ENCODE data around the gene TRAF7.

Gene TRAF7

DNA sequence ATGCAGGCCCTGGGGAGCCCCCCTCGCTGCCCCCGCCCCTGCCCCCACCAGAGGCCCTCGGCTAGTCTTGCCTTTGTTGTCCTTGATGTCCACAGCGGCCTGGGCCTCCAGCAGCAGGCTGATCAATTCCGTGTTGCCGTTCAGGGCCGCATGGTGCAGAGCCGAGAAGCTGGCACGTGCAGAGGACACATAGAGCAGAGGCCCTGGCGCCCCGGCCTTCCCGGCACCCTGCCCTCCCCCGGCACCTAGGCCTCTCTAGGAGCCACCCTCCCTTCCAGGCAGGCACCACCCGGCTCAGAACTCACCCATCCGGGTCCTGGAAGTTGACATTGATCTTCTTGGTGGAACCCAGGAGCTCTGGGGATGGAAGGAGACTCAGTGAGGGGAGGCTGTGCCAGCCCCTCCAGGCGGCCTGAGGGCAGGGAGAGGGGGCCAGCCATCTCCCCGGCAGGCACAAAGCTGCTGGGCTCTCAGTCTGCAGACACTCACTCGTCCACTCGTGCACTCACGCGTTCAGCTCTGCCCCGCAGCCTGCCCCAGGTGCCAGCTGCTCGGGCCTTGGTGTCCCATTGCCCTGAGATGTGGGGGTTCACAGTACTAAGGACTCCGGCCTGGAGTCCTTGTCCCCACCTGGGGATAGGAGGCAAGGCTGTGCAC, 34.5 kb downstream of the TRAF7 start:
- Histone ChIP-seq H3K9me3 (ENCODE audit: insufficient read depth, low read length) (no peaks in the 10 kb centered on the region), H3K4me3 (ENCODE audit: low read length) (no peak overlapping the region), H4K20me1 (ENCODE audit: insufficient read depth, low read length) (no peaks in the 10 kb centered on the region), H3K27me3 (ENCODE audit: low read depth, low read length) (peaks cover 12% of the 10 kb centered on the region), H3K4me1 (ENCODE audit: low read length) (peaks cover 3% of the 10 kb centered on the region; the same call in 1 of the 2 replicates), H3K79me2 (ENCODE audit: low read length) (no peaks in the 10 kb centered on the region), H3K4me2 (ENCODE audit: low read length) (no peak overlapping the region), H2AFZ (ENCODE audit: low read depth, low read length) (peak overlapping the region; percentile 46; the same call in 1 of the 2 replicates), H3K36me3 (replicated peaks; ENCODE audit: low read depth, low read length) (no peaks in the 10 kb centered on the region), H3K27ac (ENCODE audit: low read length) (no peak overlapping the region), H3K9ac (ENCODE audit: low read length) (no peak overlapping the region)
- TF ChIP-seq EZH2phosphoT487 (IDR thresholded peaks at IDR 0.05; ENCODE audit: low read depth): no peak
- TF ChIP-seq, protein P1, sequence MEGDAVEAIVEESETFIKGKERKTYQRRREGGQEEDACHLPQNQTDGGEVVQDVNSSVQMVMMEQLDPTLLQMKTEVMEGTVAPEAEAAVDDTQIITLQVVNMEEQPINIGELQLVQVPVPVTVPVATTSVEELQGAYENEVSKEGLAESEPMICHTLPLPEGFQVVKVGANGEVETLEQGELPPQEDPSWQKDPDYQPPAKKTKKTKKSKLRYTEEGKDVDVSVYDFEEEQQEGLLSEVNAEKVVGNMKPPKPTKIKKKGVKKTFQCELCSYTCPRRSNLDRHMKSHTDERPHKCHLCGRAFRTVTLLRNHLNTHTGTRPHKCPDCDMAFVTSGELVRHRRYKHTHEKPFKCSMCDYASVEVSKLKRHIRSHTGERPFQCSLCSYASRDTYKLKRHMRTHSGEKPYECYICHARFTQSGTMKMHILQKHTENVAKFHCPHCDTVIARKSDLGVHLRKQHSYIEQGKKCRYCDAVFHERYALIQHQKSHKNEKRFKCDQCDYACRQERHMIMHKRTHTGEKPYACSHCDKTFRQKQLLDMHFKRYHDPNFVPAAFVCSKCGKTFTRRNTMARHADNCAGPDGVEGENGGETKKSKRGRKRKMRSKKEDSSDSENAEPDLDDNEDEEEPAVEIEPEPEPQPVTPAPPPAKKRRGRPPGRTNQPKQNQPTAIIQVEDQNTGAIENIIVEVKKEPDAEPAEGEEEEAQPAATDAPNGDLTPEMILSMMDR (IDR thresholded peaks at IDR 0.05; ENCODE audit: low read depth, low read length): no peak

DNA sequence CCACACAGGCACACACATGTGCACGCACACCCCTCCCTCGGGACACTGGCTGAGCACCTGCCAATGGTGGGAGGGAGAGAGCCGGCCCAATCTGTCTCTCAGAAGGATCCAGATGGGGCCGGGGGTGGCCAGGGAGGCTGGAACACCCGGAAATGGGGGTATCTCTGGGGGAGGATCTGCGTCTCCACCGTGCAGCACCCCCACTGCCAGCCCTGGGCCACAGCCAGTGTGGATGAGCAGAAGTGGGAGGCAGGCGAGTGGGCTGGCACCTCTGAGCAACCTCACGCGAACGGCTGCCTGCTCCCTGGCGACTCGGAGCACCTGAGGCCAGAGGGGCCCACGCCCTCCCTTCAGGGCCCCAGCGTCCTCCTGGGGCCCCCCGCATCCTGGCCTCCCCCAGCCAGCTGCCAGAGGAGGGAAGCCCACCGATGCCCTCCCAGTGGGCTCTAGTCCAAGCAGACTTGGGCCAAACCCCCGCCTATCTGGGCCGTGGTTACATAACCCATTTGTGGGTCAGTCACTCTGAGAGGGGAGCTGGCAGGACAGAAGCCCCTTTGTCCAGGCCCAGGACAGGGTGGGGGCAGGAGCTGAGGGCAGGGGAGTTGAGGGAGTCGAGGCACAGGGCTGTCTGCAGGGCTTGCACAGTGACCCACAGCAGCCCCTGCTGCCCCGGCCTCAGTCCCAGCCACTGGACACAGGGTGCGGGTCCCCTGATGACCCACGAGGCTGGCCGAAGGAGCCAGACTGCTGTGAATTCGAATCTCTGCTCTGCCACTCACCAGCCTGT, 35.3 kb downstream of the TRAF7 start:
- Histone ChIP-seq H3K4me2 (ENCODE audit: low read length) (no peak overlapping the region), H3K9me3 (ENCODE audit: insufficient read depth, low read length) (no peaks in the 10 kb centered on the region), H3K4me3 (ENCODE audit: low read length) (no peak overlapping the region), H4K20me1 (ENCODE audit: insufficient read depth, low read length) (no peaks in the 10 kb centered on the region), H3K27ac (ENCODE audit: low read length) (no peak overlapping the region), H3K4me1 (ENCODE audit: low read length) (peaks cover 5% of the 10 kb centered on the region; the same call in 1 of the 2 replicates), H3K36me3 (replicated peaks; ENCODE audit: low read depth, low read length) (no peaks in the 10 kb centered on the region), H3K9ac (ENCODE audit: low read length) (no peak overlapping the region), H3K79me2 (ENCODE audit: low read length) (no peaks in the 10 kb centered on the region), H2AFZ (ENCODE audit: low read depth, low read length) (peak overlapping the region; percentile 46; the same call in 1 of the 2 replicates), H3K27me3 (ENCODE audit: low read depth, low read length) (peaks cover 19% of the 10 kb centered on the region)
- TF ChIP-seq, protein P1 (IDR thresholded peaks at IDR 0.05; ENCODE audit: low read depth, low read length): no peak
- TF ChIP-seq EZH2phosphoT487 (IDR thresholded peaks at IDR 0.05; ENCODE audit: low read depth): no peak

DNA sequence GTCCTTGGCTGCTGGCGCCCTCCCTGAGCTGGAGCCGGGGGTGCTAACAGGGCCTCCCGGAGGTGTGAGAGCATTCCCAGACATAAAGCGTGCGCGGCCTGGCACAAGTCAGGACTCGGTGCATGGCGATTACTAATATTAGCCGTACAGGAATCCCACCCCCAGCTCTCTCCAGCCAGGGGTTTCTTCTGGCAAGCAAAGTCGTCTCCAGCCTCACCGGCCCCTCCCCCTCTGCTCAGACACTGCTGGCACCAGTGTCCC, 35.8 kb downstream of the TRAF7 start:
- H2AFZ ChIP-seq (ENCODE audit: low read depth, low read length): no peak overlapping the region
- H3K27me3 ChIP-seq (ENCODE audit: low read depth, low read length): peaks cover 22% of the 10 kb centered on the region
- no peaks in the 10 kb centered on the region for H4K20me1 ChIP-seq (ENCODE audit: insufficient read depth, low read length)
- no peak overlapping the region for H3K9ac ChIP-seq (ENCODE audit: low read length)
- TF ChIP-seq, protein P1 (IDR thresholded peaks at IDR 0.05; ENCODE audit: low read depth, low read length): no peak
- TF ChIP-seq EZH2phosphoT487 (IDR thresholded peaks at IDR 0.05; ENCODE audit: low read depth): no peak
- H3K4me1 ChIP-seq (ENCODE audit: low read length): peaks cover 5% of the 10 kb centered on the region; the same call in 1 of the 2 replicates
- no peak overlapping the region for H3K4me3 ChIP-seq (ENCODE audit: low read length)
- H3K27ac ChIP-seq (ENCODE audit: low read length): no peak overlapping the region
- H3K4me2 ChIP-seq (ENCODE audit: low read length): no peak overlapping the region
- H3K36me3 ChIP-seq (replicated peaks; ENCODE audit: low read depth, low read length): no peaks in the 10 kb centered on the region
- H3K79me2 ChIP-seq (ENCODE audit: low read length): no peaks in the 10 kb centered on the region
- no peaks in the 10 kb centered on the region for H3K9me3 ChIP-seq (ENCODE audit: insufficient read depth, low read length)

DNA sequence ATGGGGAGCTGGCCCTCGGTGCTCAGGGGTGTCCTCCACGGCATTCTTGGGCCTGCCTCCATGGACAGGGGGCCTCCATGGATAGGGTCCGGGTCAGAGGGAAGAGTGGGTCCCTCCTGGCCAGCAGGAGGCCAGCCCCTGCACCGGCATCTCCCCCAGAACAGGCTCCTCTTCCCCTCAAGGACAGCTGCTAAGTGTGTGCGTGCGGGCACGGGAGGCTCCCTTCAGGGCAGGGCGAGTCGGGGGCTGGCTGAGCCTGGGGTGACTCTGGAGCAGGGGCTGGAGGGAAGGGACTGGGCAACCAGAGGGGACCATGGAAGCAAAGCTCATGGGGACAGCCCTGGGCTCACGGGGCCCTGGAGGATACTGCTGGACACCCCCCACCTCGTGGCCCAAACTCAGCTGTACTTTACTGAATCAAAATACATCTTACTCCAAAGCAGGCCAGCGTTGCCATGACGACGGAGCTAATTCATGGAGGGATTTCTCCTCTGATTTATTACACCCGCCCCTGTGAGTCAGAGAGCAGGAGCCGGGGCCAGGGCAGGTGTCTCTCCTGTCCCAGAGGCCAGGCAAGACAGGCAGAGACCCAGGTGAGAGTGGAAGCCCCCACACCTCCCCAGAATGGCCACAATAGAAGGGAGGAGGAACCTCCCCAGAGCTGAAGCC, 38.7 kb downstream of the TRAF7 start:
- no peak overlapping the region for H3K27ac ChIP-seq (ENCODE audit: low read length)
- H3K4me2 ChIP-seq (ENCODE audit: low read length): no peak overlapping the region
- no peaks in the 10 kb centered on the region for H3K36me3 ChIP-seq (replicated peaks; ENCODE audit: low read depth, low read length)
- H3K27me3 ChIP-seq (ENCODE audit: low read depth, low read length): peaks cover 42% of the 10 kb centered on the region
- H2AFZ ChIP-seq (ENCODE audit: low read depth, low read length): no peak overlapping the region
- peaks cover 5% of the 10 kb centered on the region; the same call in 1 of the 2 replicates for H3K4me1 ChIP-seq (ENCODE audit: low read length)
- TF ChIP-seq EZH2phosphoT487 (IDR thresholded peaks at IDR 0.05; ENCODE audit: low read depth): no peak
- TF ChIP-seq, protein P1 (IDR thresholded peaks at IDR 0.05; ENCODE audit: low read depth, low read length): no peak
- no peak overlapping the region for H3K4me3 ChIP-seq (ENCODE audit: low read length)
- H4K20me1 ChIP-seq (ENCODE audit: insufficient read depth, low read length): no peaks in the 10 kb centered on the region
- no peaks in the 10 kb centered on the region for H3K79me2 ChIP-seq (ENCODE audit: low read length)
- no peaks in the 10 kb centered on the region for H3K9me3 ChIP-seq (ENCODE audit: insufficient read depth, low read length)
- no peak overlapping the region for H3K9ac ChIP-seq (ENCODE audit: low read length)

Data from OCI-LY3 (cell line).